Cardiac muscle cell (in vitro differentiated cells and primary cell): ENCODE measurements around the gene INS. TPM values are rescaled to one million over a fixed set of nuclear protein-coding genes. Genes with fewer than 3 reads are reported as not detected.

ENCODE experiments used
- DNase-seq, 2 donors: peaks; one replicate each; pipeline versions ENCODE4 v3.0.0 to v3.0.0-alpha.2; 2010 to 2017; ENCODE audit warnings: low read depth in 1 of 2, low spot score in 1 of 2
- H3K27ac ChIP-seq: fragments of 200-600 bp; sonication (generic); 2 replicates; pipeline ENCODE4 v1.5.1; 2016
- H3K27me3 ChIP-seq: fragments of 200-600 bp; sonication (generic); 2 replicates; pipeline ENCODE4 v1.6.0; 2016; ENCODE audit warnings: control low read depth
- H3K36me3 ChIP-seq: fragments of 200-600 bp; sonication (generic); 2 replicates; pipeline ENCODE4 v1.5.1; 2016; ENCODE audit warnings: control low read depth
- H3K4me1 ChIP-seq: fragments of 200-600 bp; sonication (generic); 2 replicates; pipeline ENCODE4 v1.8.1; 2017; ENCODE audit warnings: low read depth, mild to moderate bottlenecking, mixed run types
- H3K4me3 ChIP-seq: fragments of 200-600 bp; sonication (generic); 2 replicates; pipeline ENCODE4 v1.5.1; 2016; ENCODE audit warnings: mild to moderate bottlenecking
- H3K9me3 ChIP-seq: fragments of 200-600 bp; sonication (generic); 2 replicates; pipeline ENCODE4 v1.5.1; 2017; ENCODE audit warnings: low read depth, mild to moderate bottlenecking, control low read depth
- polyA plus RNA-seq: library from polyadenylated mRNA; unstranded; fragments of >200 nt; fragmentation: Nextera tagmentation; extraction: Ambion mirVana; gene quantifications from 2 replicates; pipeline ENCODE4 v1.2.1, GENCODE V29; 2016
- total RNA-seq: library from RNA; depleted of rRNA; stranded (reverse); fragments of >200 nt; gene quantifications from 2 replicates; pipeline ENCODE4 v1.2.3, GENCODE V29; 2016
- TF ChIP-seq, protein P1 (sequence below): IDR thresholded peaks from 2 replicates; pipeline ENCODE4 v1.5.1; 2012; ENCODE audit warnings: low read depth, mild to moderate bottlenecking, low read length

Gene INS
- total and polyA plus RNA-seq, 2 experiments from 2014 or later, result not detected

DNA sequence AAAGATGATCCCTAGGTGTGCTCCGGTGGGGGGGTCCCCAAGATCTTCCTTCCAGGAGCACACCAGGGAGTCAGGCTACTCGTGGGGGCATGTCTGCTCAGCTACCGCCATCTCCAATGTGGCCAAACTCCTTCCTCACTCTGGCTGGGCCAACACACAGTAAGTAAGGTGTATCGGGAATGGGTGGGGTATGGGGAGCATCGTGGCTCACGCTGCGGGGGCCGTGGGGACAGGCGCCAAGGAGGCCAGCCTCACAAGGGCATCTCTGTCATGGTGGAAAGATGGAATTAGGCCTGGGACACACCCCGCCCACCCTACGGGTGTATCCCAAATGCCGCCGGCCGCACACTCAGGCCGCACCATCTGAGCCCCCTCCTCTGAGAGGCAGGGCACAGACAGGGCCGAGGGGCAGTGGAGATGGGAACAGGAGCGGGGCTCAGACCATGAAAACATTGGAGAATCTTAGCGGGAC is 30.1 kb downstream of the INS start:
- Histone ChIP-seq H3K4me3 (no peak overlapping the region), H3K4me1 (no peaks in the 10 kb centered on the region), H3K36me3 (no peaks in the 10 kb centered on the region), H3K27ac (no peak overlapping the region), H3K27me3 (no peaks in the 10 kb centered on the region), H3K9me3 (no peaks in the 10 kb centered on the region)
- TF ChIP-seq, protein P1, sequence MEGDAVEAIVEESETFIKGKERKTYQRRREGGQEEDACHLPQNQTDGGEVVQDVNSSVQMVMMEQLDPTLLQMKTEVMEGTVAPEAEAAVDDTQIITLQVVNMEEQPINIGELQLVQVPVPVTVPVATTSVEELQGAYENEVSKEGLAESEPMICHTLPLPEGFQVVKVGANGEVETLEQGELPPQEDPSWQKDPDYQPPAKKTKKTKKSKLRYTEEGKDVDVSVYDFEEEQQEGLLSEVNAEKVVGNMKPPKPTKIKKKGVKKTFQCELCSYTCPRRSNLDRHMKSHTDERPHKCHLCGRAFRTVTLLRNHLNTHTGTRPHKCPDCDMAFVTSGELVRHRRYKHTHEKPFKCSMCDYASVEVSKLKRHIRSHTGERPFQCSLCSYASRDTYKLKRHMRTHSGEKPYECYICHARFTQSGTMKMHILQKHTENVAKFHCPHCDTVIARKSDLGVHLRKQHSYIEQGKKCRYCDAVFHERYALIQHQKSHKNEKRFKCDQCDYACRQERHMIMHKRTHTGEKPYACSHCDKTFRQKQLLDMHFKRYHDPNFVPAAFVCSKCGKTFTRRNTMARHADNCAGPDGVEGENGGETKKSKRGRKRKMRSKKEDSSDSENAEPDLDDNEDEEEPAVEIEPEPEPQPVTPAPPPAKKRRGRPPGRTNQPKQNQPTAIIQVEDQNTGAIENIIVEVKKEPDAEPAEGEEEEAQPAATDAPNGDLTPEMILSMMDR, result no peak
- DNase-seq, result no peak

DNA sequence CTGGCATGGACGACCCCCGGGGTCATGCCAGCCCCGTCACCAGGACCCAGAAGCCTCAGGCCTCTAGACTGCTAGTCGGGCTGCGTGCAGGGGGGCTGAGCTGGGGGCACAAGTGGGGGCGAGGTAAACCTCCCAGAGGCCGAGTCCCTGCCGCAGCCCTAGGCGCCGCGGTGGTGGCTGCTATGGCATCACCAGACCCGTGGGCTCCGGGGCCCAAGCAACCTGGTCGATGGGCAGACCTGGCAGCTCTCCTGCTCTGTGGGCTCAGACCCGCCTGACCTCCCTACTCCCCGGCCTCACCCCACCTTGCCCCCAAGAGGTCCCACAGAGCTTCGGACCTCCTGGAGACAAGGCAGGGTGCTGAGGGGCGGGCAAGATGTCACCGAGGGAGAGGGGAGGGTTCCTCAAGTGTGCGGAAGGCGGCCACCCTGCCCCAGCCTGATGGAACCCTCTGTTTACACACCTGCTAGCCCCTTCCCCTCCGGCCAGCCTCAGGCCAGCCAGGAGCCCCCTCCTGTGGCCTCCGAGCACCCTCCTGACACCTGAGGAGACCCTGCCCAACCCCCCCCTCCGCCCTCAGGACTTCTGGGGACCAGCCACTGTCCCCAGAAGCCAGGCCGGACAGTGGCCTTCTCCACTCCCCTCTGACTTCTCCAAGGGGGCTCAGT is 31.2 kb downstream of the INS start:
- Histone ChIP-seq H3K27ac (no peak overlapping the region), H3K9me3 (no peaks in the 10 kb centered on the region), H3K4me3 (no peak overlapping the region), H3K4me1 (no peaks in the 10 kb centered on the region), H3K27me3 (no peaks in the 10 kb centered on the region), H3K36me3 (no peaks in the 10 kb centered on the region)
- TF ChIP-seq, protein P1, result no peak
- DNase-seq, result no peak

DNA sequence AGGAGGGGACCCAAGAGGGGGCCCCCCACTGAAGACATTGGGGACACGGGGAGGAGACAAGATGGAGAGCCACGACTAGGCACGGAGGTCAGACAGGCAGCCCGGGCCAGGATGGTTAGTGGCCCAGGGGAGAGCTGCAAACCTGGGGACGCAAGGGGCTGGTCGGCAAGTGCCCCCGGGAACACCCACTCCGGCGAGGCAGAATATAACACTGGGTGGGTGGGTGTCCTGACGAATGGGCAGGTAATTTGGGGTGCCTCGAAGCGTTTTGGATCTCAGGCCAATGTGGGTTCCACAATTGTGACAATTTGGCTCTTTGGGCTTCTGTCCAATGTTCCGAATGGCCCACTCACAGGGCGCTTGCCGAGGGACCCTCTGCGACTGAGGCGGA is 31.7 kb downstream of the INS start:
- Histone ChIP-seq H3K4me1 (no peaks in the 10 kb centered on the region), H3K27ac (no peak overlapping the region), H3K27me3 (no peaks in the 10 kb centered on the region), H3K9me3 (no peaks in the 10 kb centered on the region), H3K4me3 (no peak overlapping the region), H3K36me3 (no peaks in the 10 kb centered on the region)
- DNase-seq, result no peak
- TF ChIP-seq, protein P1, result no peak

DNA sequence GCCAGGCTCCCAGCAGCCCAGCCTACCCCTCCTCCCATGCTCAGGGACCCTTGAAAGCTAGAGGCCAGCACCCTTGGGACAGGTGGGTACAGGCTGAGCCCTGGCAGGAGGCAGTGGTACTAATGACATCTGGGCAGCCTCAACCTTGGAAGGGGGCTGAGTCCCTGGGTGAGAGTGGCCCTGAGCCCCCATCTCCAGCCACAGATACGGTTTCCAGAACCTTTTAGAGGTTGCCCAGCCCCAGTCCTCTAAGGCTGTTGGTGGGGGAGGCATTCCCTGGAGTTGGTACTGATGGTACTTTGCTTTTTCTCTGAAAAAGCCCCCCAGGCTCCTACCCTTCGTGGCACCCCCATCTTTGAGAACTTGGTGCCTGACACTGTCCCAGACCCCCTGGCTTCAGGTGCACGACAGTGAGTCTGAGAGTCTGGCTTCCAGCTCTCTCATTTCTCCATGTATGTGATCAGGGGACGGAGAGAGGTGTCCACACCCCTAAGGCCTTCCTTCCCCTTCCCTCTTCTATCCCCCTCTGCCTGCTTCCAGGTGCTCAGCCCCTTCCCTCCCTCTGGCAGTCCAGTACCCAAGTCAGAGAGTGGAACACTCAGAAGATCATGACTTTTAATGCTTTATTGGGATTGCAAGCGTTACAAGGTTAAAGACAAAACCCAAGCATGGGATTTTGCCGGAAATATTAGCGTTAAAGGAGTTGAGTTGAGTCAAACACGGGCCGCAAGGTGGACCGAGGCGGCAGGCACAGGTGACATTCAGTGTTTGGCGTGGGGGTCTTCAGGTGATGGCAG is 32.3 kb downstream of the INS start:
- no peak for DNase-seq
- Histone ChIP-seq H3K4me1 (no peaks in the 10 kb centered on the region), H3K36me3 (no peaks in the 10 kb centered on the region), H3K27ac (no peak overlapping the region), H3K9me3 (no peaks in the 10 kb centered on the region), H3K4me3 (no peak overlapping the region), H3K27me3 (no peaks in the 10 kb centered on the region)
- TF ChIP-seq, protein P1, result no peak

DNA sequence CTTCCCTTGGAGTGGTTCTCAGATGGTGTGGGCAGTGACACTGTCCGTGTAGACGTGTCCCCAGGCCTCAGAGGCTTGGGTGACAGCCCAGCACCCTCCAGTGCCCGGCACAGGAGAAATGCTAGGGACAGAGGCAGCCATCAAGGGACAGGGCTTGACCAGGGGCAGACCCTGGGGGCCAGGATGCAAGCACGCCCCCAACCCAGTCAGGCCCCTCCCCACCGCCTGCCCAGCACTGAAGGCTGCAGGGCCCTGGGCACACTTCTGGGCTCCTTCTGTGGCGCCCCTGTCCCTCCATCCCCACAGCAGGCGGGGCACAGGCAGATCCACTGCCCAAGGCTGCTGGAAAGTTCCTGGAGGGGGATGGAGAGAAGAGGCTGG is 32.9 kb downstream of the INS start:
- Histone ChIP-seq H3K36me3 (no peaks in the 10 kb centered on the region), H3K4me3 (no peak overlapping the region), H3K27ac (no peak overlapping the region), H3K4me1 (no peaks in the 10 kb centered on the region), H3K9me3 (no peaks in the 10 kb centered on the region), H3K27me3 (no peaks in the 10 kb centered on the region)
- TF ChIP-seq, protein P1, result no peak
- no peak for DNase-seq
